GM23248 (cell line): ENCODE data around the gene LGALS8. TPM values are rescaled to one million over a fixed set of nuclear protein-coding genes. Genes with fewer than 3 reads are reported as not detected.

Source experiments
- DNase-seq: peaks from one replicate; pipeline ENCODE4 v3.0.0-alpha.2; 2015
- H2AFZ ChIP-seq: fragments of 200-600 bp; sonication (generic); 2 replicates; pipeline ENCODE4 v1.6.1; 2016; ENCODE audit warnings: antibody characterized with exemption
- H3F3A ChIP-seq: fragments of 200-600 bp; sonication (generic); 2 replicates; pipeline ENCODE4 v1.6.1; 2016; ENCODE audit warnings: mild to moderate bottlenecking, antibody characterized with exemption, mixed run types; ENCODE audit not compliant: insufficient read depth
- H3K27ac ChIP-seq: fragments of 200-600 bp; sonication (generic); 2 replicates; pipeline ENCODE4 v1.5.1; 2016; ENCODE audit warnings: mild to moderate bottlenecking
- H3K27me3 ChIP-seq: fragments of 200-600 bp; sonication (generic); replicated peaks from 2 replicates; pipeline ENCODE4 v1.6.1; 2016; ENCODE audit warnings: mild to moderate bottlenecking; ENCODE audit not compliant: insufficient read depth
- H3K36me3 ChIP-seq: fragments of 200-600 bp; sonication (generic); 2 replicates; pipeline ENCODE4 v1.6.1; 2016; ENCODE audit warnings: low read depth, mild to moderate bottlenecking
- H3K4me1 ChIP-seq: fragments of 200-600 bp; sonication (generic); 2 replicates; pipeline ENCODE4 v1.6.1; 2016; ENCODE audit warnings: mild to moderate bottlenecking; ENCODE audit not compliant: insufficient read depth
- H3K4me2 ChIP-seq: fragments of 200-600 bp; sonication (generic); one replicate; pipeline ENCODE4 v1.6.1; 2016; ENCODE audit warnings: mild to moderate bottlenecking; ENCODE audit not compliant: unreplicated experiment
- H3K4me3 ChIP-seq: fragments of 200-600 bp; sonication (generic); 2 replicates; pipeline ENCODE4 v1.5.1; 2016; ENCODE audit warnings: mild to moderate bottlenecking
- H3K79me2 ChIP-seq: fragments of 200-600 bp; sonication (generic); 2 replicates; pipeline ENCODE4 v1.6.1; 2016; ENCODE audit warnings: mild to moderate bottlenecking; ENCODE audit not compliant: insufficient read depth
- H3K9ac ChIP-seq: fragments of 200-600 bp; sonication (generic); 2 replicates; pipeline ENCODE4 v1.6.1; 2016; ENCODE audit warnings: mild to moderate bottlenecking
- H3K9me2 ChIP-seq: fragments of 200-600 bp; sonication (generic); 2 replicates; pipeline ENCODE4 v1.6.1; 2016; ENCODE audit warnings: mixed run types, mild to moderate bottlenecking, moderate library complexity; ENCODE audit not compliant: insufficient read depth
- H3K9me3 ChIP-seq: fragments of 200-600 bp; sonication (generic); one replicate; pipeline ENCODE4 v1.6.1; 2017; ENCODE audit warnings: low read depth
- H4K20me1 ChIP-seq: fragments of 200-600 bp; sonication (generic); 2 replicates; pipeline ENCODE4 v1.6.0; 2016; ENCODE audit not compliant: insufficient read depth
- EZH2 ChIP-seq: fragments of 200-600 bp; sonication (generic); IDR thresholded peaks from 2 replicates; pipeline ENCODE4 v1.6.1; 2018; ENCODE audit warnings: antibody characterized with exemption, mild to moderate bottlenecking; ENCODE audit not compliant: insufficient read depth, poor library complexity, severe bottlenecking
- EZH2phosphoT487 ChIP-seq: fragments of 200-600 bp; sonication (generic); IDR thresholded peaks from 2 replicates; pipeline ENCODE4 v1.6.1; 2018; ENCODE audit warnings: antibody characterized with exemption, moderate library complexity, mild to moderate bottlenecking, low read depth; ENCODE audit not compliant: insufficient read depth
- WGBS, 2 experiments: methylation state at CpG; one replicate each; pipeline ENCODE4 v1.1.6; 2015 to 2017; ENCODE audit warnings: low lambda C conversion rate in 2 of 2, low coverage in 1 of 2; ENCODE audit errors: missing lambda C conversion rate in 2 of 2; 5-methylcytosine and 5-hydroxymethylcytosine counted together
- in situ Hi-C: fragments of 300-500 bp; cut with MboI; formaldehyde crosslinking; loops from 2 replicates; pipeline ENCODE4 v1.15.0; 2020
- polyA plus RNA-seq: library from polyadenylated mRNA; unstranded; fragments of >200 nt; fragmentation: Nextera tagmentation; extraction: Ambion mirVana; gene quantifications from 2 replicates; pipeline ENCODE4 v1.2.1, GENCODE V29; 2016
- total RNA-seq: library from RNA; depleted of rRNA; stranded (reverse); fragments of >200 nt; shearing (Covaris generic); gene quantifications from 2 replicates; pipeline ENCODE4 v1.2.3, GENCODE V29; 2014

The LGALS8 gene
- total and polyA plus RNA-seq, 2 experiments from 2014 or later = 43.3 to 68.6 TPM

DNA sequence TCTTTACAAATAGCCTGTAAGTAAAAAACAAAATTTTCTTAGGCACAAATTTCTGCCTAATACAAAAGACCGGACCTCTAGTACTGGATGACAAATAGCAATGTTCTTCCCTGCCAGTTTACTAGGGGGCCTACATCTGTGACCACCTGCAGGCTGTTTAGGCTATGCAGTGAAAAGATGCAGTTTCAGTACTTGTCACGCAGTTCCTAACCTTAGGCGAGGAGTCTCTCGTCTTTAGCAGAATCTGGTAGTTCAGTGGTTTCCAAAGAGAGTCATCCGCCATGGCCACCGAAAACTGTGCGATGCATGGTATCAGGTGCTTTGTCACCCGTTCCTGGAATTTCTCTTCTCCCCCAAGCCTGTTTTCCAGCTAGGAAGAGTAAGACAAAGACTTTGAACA lies 29.6 kb downstream of the LGALS8 start:
- 94% methylated on average over 8 of the region's 8 CpGs for WGBS, 2 experiments
- Histone ChIP-seq H3K9ac (no peak overlapping the region), H4K20me1 (no peaks in the 10 kb centered on the region), H2AFZ (no peak overlapping the region), H3K4me3 (no peak overlapping the region), H3F3A (peaks cover 6% of the 10 kb centered on the region; the same call in 1 of the 2 replicates), H3K79me2 (no peaks in the 10 kb centered on the region), H3K36me3 (peaks cover 82% of the 10 kb centered on the region), H3K27me3 (no peaks in the 10 kb centered on the region), H3K4me2 (no peak overlapping the region), H3K4me1 (no peaks in the 10 kb centered on the region), H3K9me3 (no peaks in the 10 kb centered on the region), H3K27ac (no peak overlapping the region), H3K9me2 (no peaks in the 10 kb centered on the region)
- in situ Hi-C loops = no loop called here
- TF ChIP-seq EZH2 (no peak), EZH2phosphoT487 (no peak)
- DNase-seq = no peak

DNA sequence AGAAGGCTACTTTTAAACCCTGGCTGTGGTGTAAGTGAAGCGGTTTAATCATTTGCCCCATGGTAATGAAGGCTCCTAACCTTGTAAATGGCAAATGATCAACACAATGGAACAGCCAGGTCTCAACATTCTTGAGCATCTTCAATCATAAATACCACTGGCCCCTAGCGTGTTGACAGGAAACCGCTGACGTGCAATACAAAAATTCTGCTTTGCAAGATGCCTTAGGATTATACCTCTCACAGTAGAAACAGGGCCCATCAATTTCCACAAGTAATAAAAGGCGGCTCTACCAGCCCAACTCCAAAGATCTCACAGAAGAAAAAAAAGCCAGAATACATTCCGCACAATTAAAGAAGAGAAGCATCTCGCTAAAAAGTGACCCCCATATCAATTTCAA lies 32.8 kb downstream of the LGALS8 start:
- Histone ChIP-seq H2AFZ (no peak overlapping the region), H3K36me3 (peaks cover 69% of the 10 kb centered on the region), H3K4me2 (no peak overlapping the region), H3K4me3 (no peak overlapping the region), H3K27ac (no peak overlapping the region), H3K9ac (no peak overlapping the region), H3K79me2 (no peaks in the 10 kb centered on the region), H3K4me1 (no peaks in the 10 kb centered on the region), H3K9me2 (no peaks in the 10 kb centered on the region), H4K20me1 (no peaks in the 10 kb centered on the region), H3F3A (no peaks in the 10 kb centered on the region; the same call in 1 of the 2 replicates), H3K27me3 (no peaks in the 10 kb centered on the region), H3K9me3 (no peaks in the 10 kb centered on the region)
- no peak for DNase-seq
- in situ Hi-C loops = no loop called here
- 96% methylated on average over 7 of the region's 7 CpGs for WGBS, 2 experiments
- TF ChIP-seq EZH2phosphoT487 = no peak
- no peak for TF ChIP-seq EZH2

DNA sequence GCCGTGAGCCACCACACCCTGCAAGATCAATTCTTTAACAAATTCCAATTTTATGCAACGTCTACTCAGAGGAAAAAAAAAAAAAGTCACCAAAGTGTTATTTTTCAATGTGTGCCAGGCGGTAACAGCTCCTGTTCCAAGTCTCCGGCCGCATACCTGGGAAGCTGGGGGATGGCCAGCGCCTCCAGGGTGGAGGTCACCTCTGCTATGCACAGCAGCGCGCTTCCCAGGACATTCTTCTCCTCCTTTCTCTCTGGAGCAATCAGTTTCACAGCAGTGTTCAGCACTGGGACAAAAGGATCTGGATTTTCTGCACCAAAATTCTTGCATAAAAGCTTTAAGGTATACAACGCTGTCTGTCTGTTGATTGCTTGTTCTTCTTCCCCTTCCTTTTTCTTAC lies 34.3 kb downstream of the LGALS8 start:
- no peak overlapping the region for H2AFZ ChIP-seq
- H3K4me2 ChIP-seq = no peak overlapping the region
- no peaks in the 10 kb centered on the region for H3K79me2 ChIP-seq
- H3K4me1 ChIP-seq = no peaks in the 10 kb centered on the region
- peaks cover 69% of the 10 kb centered on the region for H3K36me3 ChIP-seq
- no peak overlapping the region for H3K4me3 ChIP-seq
- H3F3A ChIP-seq = no peaks in the 10 kb centered on the region; the same call in 1 of the 2 replicates
- H4K20me1 ChIP-seq = no peaks in the 10 kb centered on the region
- no peak overlapping the region for H3K27ac ChIP-seq
- H3K9ac ChIP-seq = no peak overlapping the region
- TF ChIP-seq EZH2phosphoT487 (no peak), EZH2 (no peak)
- in situ Hi-C loops = no loop called here
- 98% methylated on average over 9 of the region's 9 CpGs for WGBS, 2 experiments
- no peak for DNase-seq
- H3K27me3 ChIP-seq = no peaks in the 10 kb centered on the region
- H3K9me3 ChIP-seq = no peaks in the 10 kb centered on the region
- no peaks in the 10 kb centered on the region for H3K9me2 ChIP-seq

DNA sequence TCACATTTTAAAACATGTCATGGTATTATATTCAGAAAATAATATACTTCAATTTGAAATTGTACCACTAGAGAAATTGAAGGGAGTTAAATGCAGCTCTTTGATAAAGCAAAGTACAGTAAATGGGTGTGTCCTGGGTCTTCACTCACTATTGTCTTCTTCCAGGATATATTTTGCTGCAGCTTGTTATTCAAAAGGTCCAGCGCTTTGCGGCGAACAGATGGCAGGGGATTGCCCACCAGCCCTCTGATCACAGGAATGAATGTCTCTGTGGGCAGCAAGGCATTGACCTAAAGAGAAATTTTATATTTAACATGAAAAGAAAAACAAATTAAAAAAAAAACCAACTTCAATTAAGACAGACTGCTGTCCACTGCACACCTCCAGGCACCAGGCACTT lies 35.1 kb downstream of the LGALS8 start:
- H3K4me2 ChIP-seq = no peak overlapping the region
- H3K9ac ChIP-seq = no peak overlapping the region
- in situ Hi-C loops = no loop called here
- no peaks in the 10 kb centered on the region for H3K9me3 ChIP-seq
- no peak for DNase-seq
- no peaks in the 10 kb centered on the region for H3K4me1 ChIP-seq
- no peaks in the 10 kb centered on the region for H3K27me3 ChIP-seq
- no peak overlapping the region for H3K27ac ChIP-seq
- no peak overlapping the region for H2AFZ ChIP-seq
- H3K9me2 ChIP-seq = no peaks in the 10 kb centered on the region
- whole genome bisulfite sequencing, 2 experiments = 100% methylated on average over 3 of the region's 3 CpGs
- no peak overlapping the region for H3K4me3 ChIP-seq
- no peaks in the 10 kb centered on the region for H3K79me2 ChIP-seq
- no peak for TF ChIP-seq EZH2phosphoT487
- no peak for TF ChIP-seq EZH2
- H4K20me1 ChIP-seq = no peaks in the 10 kb centered on the region
- peaks cover 67% of the 10 kb centered on the region for H3K36me3 ChIP-seq
- no peaks in the 10 kb centered on the region; the same call in 1 of the 2 replicates for H3F3A ChIP-seq
